Fibroblast of villous mesenchyme (primary cell): ENCODE measurements around the gene ADAM11. TPM values are rescaled to one million over a fixed set of nuclear protein-coding genes. Genes with fewer than 3 reads are reported as not detected.
A peak's percentile ranks its signal among the peaks of the same experiment; 100 is the strongest.

Experiments
- DNase-seq: peaks from one replicate; pipeline ENCODE4 v3.0.0-alpha.2; 2010; ENCODE audit warnings: low read depth
- H3K4me3 ChIP-seq: 2 replicates; pipeline ENCODE4 v1.5.1; 2011; ENCODE audit warnings: low read depth, mild to moderate bottlenecking, low read length
- CTCF ChIP-seq: IDR thresholded peaks from 2 replicates; pipeline ENCODE4 v1.5.1; 2012; ENCODE audit warnings: low read depth, mild to moderate bottlenecking, low read length; ENCODE audit not compliant: insufficient read depth
- total RNA-seq: library from RNA; depleted of rRNA; stranded (reverse); fragments of >200 nt; gene quantifications from 2 replicates; pipeline ENCODE4 v1.2.3, GENCODE V29; 2012

The ADAM11 gene
- total RNA-seq, 1 donor = 0.43 TPM

GRCh38 chr17:44776628-44777393, 18.0 kb downstream of the ADAM11 start:
- TF ChIP-seq CTCF = no peak
- H3K4me3 ChIP-seq = no peak overlapping the region
- no peak for DNase-seq

DNA sequence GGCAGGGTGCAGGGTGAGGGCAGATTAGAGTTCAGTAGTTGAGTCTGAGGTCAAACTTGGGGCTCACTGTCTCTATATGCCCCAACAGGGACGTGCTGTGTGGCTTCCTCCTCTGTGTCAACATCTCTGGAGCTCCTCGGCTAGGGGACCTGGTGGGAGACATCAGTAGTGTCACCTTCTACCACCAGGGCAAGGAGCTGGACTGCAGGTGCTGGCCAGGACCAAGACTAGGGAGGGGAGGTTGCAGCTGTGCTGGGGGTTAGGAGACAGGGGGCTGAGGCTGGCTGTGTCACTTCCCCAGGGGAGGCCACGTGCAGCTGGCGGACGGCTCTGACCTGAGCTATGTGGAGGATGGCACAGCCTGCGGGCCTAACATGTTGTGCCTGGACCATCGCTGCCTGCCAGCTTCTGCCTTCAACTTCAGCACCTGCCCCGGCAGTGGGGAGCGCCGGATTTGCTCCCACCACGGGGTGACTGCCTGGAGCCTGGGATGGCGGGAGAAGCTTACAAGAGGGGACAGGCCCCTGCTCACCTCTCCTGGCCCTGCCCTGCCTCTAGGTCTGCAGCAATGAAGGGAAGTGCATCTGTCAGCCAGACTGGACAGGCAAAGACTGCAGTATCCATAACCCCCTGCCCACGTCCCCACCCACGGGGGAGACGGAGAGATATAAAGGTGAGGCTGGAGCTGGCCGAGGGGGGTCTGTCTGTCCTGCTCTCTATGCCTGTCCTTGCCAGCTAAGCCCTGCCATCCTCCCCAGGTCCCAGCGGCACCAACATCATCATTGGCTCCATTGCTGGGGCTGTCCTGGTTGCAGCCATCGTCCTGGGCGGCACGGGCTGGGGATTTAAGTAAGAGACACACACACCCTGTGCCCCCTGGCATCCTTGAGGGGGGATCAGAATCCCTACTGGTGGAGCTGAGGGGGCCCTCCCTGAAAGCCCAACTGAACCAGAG, 18.9 kb downstream of the ADAM11 start:
- no peak for TF ChIP-seq CTCF
- H3K4me3 ChIP-seq = no peak overlapping the region
- no peak for DNase-seq

DNA sequence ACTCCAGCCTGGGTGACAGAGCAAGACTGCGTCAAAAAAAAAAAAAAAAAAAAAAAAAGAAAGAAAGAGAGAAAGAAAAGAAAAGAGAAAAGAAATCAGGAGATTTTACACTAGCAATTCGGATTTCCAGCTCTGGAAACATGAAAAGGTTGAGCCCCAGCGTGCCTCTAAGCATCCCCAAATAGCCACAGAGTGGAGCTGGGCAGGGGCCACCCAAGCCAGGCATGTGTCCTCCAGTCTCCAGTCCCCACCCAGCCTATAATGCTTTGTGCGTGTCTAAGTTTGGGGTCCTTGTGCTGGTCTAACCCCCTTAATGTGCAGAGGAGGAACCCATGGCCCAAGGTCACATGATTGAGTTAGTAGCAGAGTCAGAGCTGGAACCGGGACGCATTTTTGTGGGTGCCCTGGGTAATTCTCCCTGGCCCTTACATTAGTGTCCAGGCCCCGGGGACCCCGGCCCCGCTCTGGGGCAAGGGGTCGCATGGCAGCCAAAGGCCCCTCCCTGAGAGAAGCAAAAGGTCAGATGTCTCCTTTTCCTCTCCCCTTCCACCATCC, 19.9 kb downstream of the ADAM11 start:
- no peak for TF ChIP-seq CTCF
- H3K4me3 ChIP-seq = peak overlapping the region; percentile 67
- DNase-seq = no peak

DNA sequence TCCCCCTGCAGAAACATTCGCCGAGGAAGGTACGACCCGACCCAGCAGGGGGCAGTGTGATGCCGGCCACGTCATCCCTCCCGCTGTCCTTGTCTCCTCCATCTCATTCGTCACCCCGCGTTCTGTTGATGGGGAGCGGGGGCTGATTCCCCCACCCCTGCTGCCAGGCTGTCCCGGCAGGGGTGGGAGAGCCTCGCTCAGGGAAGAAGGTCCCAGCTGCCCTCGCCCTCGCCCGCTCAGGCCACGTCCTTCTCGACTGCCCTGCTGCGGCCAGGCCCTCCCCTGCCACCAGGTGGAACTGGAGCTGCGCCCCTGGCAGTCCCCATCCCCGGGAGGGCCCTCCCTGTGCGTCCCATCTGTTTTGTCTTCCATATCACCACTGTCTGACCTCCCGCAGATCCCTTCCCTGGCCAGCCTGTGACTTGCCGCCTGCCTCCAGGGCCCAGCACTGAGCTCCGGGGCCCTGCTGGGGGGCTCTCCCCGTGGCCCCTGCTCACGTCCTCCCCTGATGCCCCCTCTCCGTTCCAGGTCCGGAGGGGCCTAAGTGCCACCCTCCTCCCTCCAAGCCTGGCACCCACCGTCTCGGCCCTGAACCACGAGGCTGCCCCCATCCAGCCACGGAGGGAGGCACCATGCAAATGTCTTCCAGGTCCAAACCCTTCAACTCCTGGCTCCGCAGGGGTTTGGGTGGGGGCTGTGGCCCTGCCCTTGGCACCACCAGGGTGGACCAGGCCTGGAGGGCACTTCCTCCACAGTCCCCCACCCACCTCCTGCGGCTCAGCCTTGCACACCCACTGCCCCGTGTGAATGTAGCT, 20.6 kb downstream of the ADAM11 start:
- peak overlapping the region; percentile 67 for H3K4me3 ChIP-seq
- peak; percentile 87 for TF ChIP-seq CTCF
- DNase-seq = peak; percentile 71

DNA sequence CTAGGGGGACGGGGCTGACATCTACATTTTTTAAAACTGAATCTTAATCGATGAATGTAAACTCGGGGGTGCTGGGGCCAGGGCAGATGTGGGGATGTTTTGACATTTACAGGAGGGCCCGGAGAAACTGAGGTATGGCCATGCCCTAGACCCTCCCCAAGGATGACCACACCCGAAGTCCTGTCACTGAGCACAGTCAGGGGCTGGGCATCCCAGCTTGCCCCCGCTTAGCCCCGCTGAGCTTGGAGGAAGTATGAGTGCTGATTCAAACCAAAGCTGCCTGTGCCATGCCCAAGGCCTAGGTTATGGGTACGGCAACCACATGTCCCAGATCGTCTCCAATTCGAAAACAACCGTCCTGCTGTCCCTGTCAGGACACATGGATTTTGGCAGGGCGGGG, 21.4 kb downstream of the ADAM11 start:
- TF ChIP-seq CTCF = no peak
- H3K4me3 ChIP-seq = no peak overlapping the region
- no peak for DNase-seq

DNA sequence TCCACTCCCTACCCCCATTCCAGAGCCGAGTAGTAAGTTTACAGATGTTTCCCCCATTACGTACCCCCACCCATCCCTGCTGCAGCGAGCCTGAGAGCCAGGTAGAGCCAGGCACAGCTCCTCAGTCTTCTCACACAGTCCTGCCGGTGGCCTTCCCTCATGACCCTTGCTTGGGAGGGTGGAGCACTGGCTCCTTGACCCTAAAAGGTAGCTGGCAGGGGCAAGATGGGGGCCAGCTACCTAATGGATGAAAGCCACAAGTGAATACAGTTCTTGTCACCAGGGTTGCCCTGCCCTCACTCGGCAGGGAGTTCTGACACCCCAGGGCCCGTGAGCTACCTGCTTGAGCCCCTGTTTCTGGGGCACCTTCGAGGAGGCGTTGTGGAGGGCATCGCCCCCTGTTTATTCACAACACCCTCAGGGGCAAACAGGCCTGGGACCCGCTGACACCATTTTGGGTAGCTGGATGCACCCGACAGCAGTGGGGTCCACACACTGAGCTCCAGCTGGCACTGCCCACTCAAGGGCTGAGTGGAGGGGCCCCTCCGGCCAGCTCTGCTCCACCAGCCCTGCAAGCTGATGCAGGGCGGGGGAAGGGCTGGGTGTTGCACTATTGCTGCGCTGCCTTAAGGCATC, 22.2 kb downstream of the ADAM11 start:
- no peak for DNase-seq
- no peak for TF ChIP-seq CTCF
- H3K4me3 ChIP-seq = no peak overlapping the region
